CD4-positive, alpha-beta T cell treated with Interleukin-6 at 100 ng/mL for 8 hours (primary cell): Measurements from ENCODE around the gene SLC25A33.

Source experiments
- DNase-seq: peaks from one replicate; pipeline ENCODE4 v3.0.0-alpha.2; 2020; ENCODE audit warnings: mixed read lengths, low spot score

The SLC25A33 gene

GRCh38 chr1:9588551-9589143 lies 49.4 kb downstream of the SLC25A33 start, which contains the start of gene TMEM201:
TMEM201 (plus strand) TSS chr1:9588911; CDS start chr1:9588931, 20 bp downstream.
- peak; percentile 91 for DNase-seq

- peak; percentile 32 for DNase-seq
Measured at GRCh38 chr1:9589144-9589718, 50.0 kb downstream of the SLC25A33 start.

- no peak for DNase-seq
Measured at GRCh38 chr1:9589719-9590157, 50.5 kb downstream of the SLC25A33 start.

GRCh38 chr1:9590201-9590600 lies 50.9 kb downstream of the SLC25A33 start:
- DNase-seq: no peak

- DNase-seq: no peak
Measured at GRCh38 chr1:9590945-9591668, 51.8 kb downstream of the SLC25A33 start.

- DNase-seq: no peak
Measured at GRCh38 chr1:9591669-9592509, 52.6 kb downstream of the SLC25A33 start.

- no peak for DNase-seq
Measured at GRCh38 chr1:9592510-9593075, 53.3 kb downstream of the SLC25A33 start.

- no peak for DNase-seq
Measured at GRCh38 chr1:9593147-9593491, 53.9 kb downstream of the SLC25A33 start.

GRCh38 chr1:9593492-9594465 lies 54.5 kb downstream of the SLC25A33 start:
- peak; percentile 19 for DNase-seq

- no peak for DNase-seq
Measured at GRCh38 chr1:9594471-9595155, 55.3 kb downstream of the SLC25A33 start.

- DNase-seq: no peak
Measured at GRCh38 chr1:9595156-9595967, 56.1 kb downstream of the SLC25A33 start.

- DNase-seq: no peak
Measured at GRCh38 chr1:9595968-9596340, 56.7 kb downstream of the SLC25A33 start.

- DNase-seq: no peak
Measured at GRCh38 chr1:9596415-9597123, 57.3 kb downstream of the SLC25A33 start.

GRCh38 chr1:9597361-9598315 lies 58.4 kb downstream of the SLC25A33 start:
- DNase-seq: no peak

GRCh38 chr1:9598316-9598700 lies 59.0 kb downstream of the SLC25A33 start:
- no peak for DNase-seq

- DNase-seq: no peak
Measured at GRCh38 chr1:9599741-9600140, 60.5 kb downstream of the SLC25A33 start.
